IMR-90 (cell line): ENCODE data around the gene ADCY5. TPM values are rescaled to one million over a fixed set of nuclear protein-coding genes. Genes with fewer than 3 reads are reported as not detected.

Experiments used
- ATAC-seq: fragments of 200-7000 bp; cut with Tn5 transposase; 2 replicates; pipeline ENCODE4 v1.9.1; 2020; ENCODE audit warnings: low read depth, mild to moderate bottlenecking, moderate library complexity
- BruUV-seq: library from RNA; stranded (reverse); fragments of 400-500 nt; replicated peaks from 2 replicates; lab custom pipeline; 2021; lab: Mats Ljungman, UMichigan
- CTCF ChIA-PET: fragments of 300-600 bp; formaldehyde crosslinking; extraction: SDS; loops from one replicate; lab custom pipeline; 2021; ENCODE audit warnings: antibody characterized with exemption; lab: Yijun Ruan, JAX
- POLR2A ChIA-PET: fragments of 300-600 bp; sonication (Branson Sonifier 250); formaldehyde crosslinking; loops from one replicate; lab custom pipeline; 2022; ENCODE audit warnings: antibody characterized with exemption; ENCODE audit not compliant: unreplicated experiment; lab: Charles Lee
- DNase-seq: peaks from one replicate; pipeline ENCODE4 v3.0.0; 2013
- H2AFZ ChIP-seq: replicated peaks from 2 replicates; pipeline ENCODE3; 2013; ENCODE audit warnings: low read length, mild to moderate bottlenecking; ENCODE audit not compliant: poor library complexity
- H2AK5ac ChIP-seq: 2 replicates; pipeline ENCODE4 v1.6.1; 2013; ENCODE audit warnings: low read depth, low read length, inconsistent platforms
- H2AK9ac ChIP-seq: replicated peaks from 2 replicates; pipeline ENCODE3; 2013; ENCODE audit warnings: mild to moderate bottlenecking, low read depth, low read length, moderate library complexity; ENCODE audit not compliant: poor library complexity
- H2BK120ac ChIP-seq: 2 replicates; pipeline ENCODE4 v1.6.1; 2013; ENCODE audit warnings: low read depth, low read length, inconsistent platforms
- H2BK15ac ChIP-seq: 3 replicates; pipeline ENCODE4 v1.6.1; 2013; ENCODE audit warnings: low read depth, low read length, inconsistent platforms
- H2BK20ac ChIP-seq: 2 replicates; pipeline ENCODE4 v1.6.1; 2013; ENCODE audit warnings: low read depth, mild to moderate bottlenecking, inconsistent platforms, low read length, moderate library complexity
- H2BK5ac ChIP-seq: 2 replicates; pipeline ENCODE4 v1.6.1; 2013; ENCODE audit warnings: mild to moderate bottlenecking, low read depth, low read length, inconsistent platforms; ENCODE audit not compliant: poor library complexity, severe bottlenecking
- H3K14ac ChIP-seq: replicated peaks from 2 replicates; pipeline ENCODE4 v1.6.1; 2013; ENCODE audit warnings: low read depth, low read length, inconsistent platforms
- H3K18ac ChIP-seq: 2 replicates; pipeline ENCODE4 v1.6.1; 2013; ENCODE audit warnings: low read depth, low read length, control low read depth
- H3K23ac ChIP-seq: 2 replicates; pipeline ENCODE4 v1.6.1; 2013; ENCODE audit warnings: low read depth, low read length, inconsistent platforms
- H3K27ac ChIP-seq: 2 replicates; pipeline ENCODE4 v1.5.1; 2013; ENCODE audit warnings: mild to moderate bottlenecking, control low read depth, low read length; ENCODE audit not compliant: insufficient read depth
- H3K27me3 ChIP-seq: 2 replicates; pipeline ENCODE4 v1.6.1; 2013; ENCODE audit warnings: low read length; ENCODE audit not compliant: control insufficient read depth, insufficient read depth
- H3K36me3 ChIP-seq: 2 replicates; pipeline ENCODE4 v1.6.1; 2013; ENCODE audit warnings: low read length, mixed read lengths; ENCODE audit not compliant: control insufficient read depth, insufficient read depth
- H3K4ac ChIP-seq: 2 replicates; pipeline ENCODE4 v1.6.1; 2013; ENCODE audit warnings: low read depth, low read length, inconsistent platforms
- H3K4me1 ChIP-seq: 2 replicates; pipeline ENCODE4 v1.6.1; 2013; ENCODE audit warnings: low read length, mixed read lengths; ENCODE audit not compliant: control insufficient read depth, insufficient read depth
- H3K4me2 ChIP-seq: 2 replicates; pipeline ENCODE4 v1.6.1; 2013; ENCODE audit warnings: low read depth, mild to moderate bottlenecking, control low read depth, low read length, moderate library complexity
- H3K4me3 ChIP-seq: 2 replicates; pipeline ENCODE4 v1.5.1; 2013; ENCODE audit warnings: low read depth, mild to moderate bottlenecking, control low read depth, low read length, moderate library complexity; ENCODE audit not compliant: insufficient read depth
- H3K56ac ChIP-seq: 2 replicates; pipeline ENCODE4 v1.6.1; 2013; ENCODE audit warnings: low read length, inconsistent platforms; ENCODE audit not compliant: insufficient read depth; ENCODE audit errors: extremely low read depth
- H3K79me1 ChIP-seq, 2 experiments: 2 replicates each; pipeline ENCODE4 v1.6.1; 2013; ENCODE audit warnings: low read length in 2 of 2, inconsistent platforms in 1 of 2, low read depth in 1 of 2
- H3K9ac ChIP-seq: 2 replicates; pipeline ENCODE4 v1.6.1; 2013; ENCODE audit warnings: low read depth, low read length, control low read depth
- H3K9me1 ChIP-seq: 2 replicates; pipeline ENCODE4 v1.6.1; 2013; ENCODE audit warnings: low read length, inconsistent platforms; ENCODE audit not compliant: insufficient read depth
- H3K9me3 ChIP-seq: 2 replicates; pipeline ENCODE4 v1.6.1; 2013; ENCODE audit warnings: low read length; ENCODE audit not compliant: control insufficient read depth, insufficient read depth
- H4K20me1 ChIP-seq: 2 replicates; pipeline ENCODE4 v1.6.1; 2013; ENCODE audit warnings: low read length, inconsistent platforms; ENCODE audit not compliant: insufficient read depth
- H4K5ac ChIP-seq: 2 replicates; pipeline ENCODE4 v1.6.1; 2013; ENCODE audit warnings: mild to moderate bottlenecking, low read depth, low read length, control low read depth
- H4K8ac ChIP-seq, 2 experiments: 2 replicates each; pipeline ENCODE4 v1.6.1; 2013; ENCODE audit warnings: low read depth in 2 of 2, low read length in 2 of 2, control low read depth in 1 of 2, inconsistent platforms in 1 of 2
- H4K91ac ChIP-seq: 2 replicates; pipeline ENCODE4 v1.6.1; 2013; ENCODE audit warnings: low read depth, low read length, inconsistent platforms; ENCODE audit not compliant: insufficient read depth
- BHLHE40 ChIP-seq: fragments of 150-350 bp; IDR thresholded peaks from 2 replicates; pipeline ENCODE4 v1.6.1; 2016; ENCODE audit warnings: mild to moderate bottlenecking, low read depth, low read length
- CEBPB ChIP-seq: IDR thresholded peaks from 2 replicates; pipeline ENCODE4 v1.6.1; 2012; ENCODE audit warnings: low read depth, low read length, improper control_type of control experiment
- CHD1 ChIP-seq: IDR thresholded peaks from 2 replicates; pipeline ENCODE4 v1.6.1; 2012; ENCODE audit warnings: low read depth, low read length, improper control_type of control experiment
- CTCF ChIP-seq: conservative IDR thresholded peaks from 2 replicates; pipeline ENCODE4 v1.5.1; 2012; ENCODE audit warnings: mild to moderate bottlenecking, low read depth, low read length, improper control_type of control experiment
- FOS ChIP-seq: fragments of 150-350 bp; IDR thresholded peaks from 2 replicates; pipeline ENCODE4 v1.6.1; 2016; ENCODE audit warnings: low read depth, low read length
- MAFK ChIP-seq: IDR thresholded peaks from 2 replicates; pipeline ENCODE4 v1.6.1; 2012; ENCODE audit warnings: low read depth, low read length, improper control_type of control experiment
- MAZ ChIP-seq: IDR thresholded peaks from 2 replicates; pipeline ENCODE4 v1.6.1; 2012; ENCODE audit warnings: low read depth, mild to moderate bottlenecking, low read length, improper control_type of control experiment, moderate library complexity, borderline replicate concordance
- MXI1 ChIP-seq: IDR thresholded peaks from 2 replicates; pipeline ENCODE4 v1.6.1; 2012; ENCODE audit warnings: low read depth, mild to moderate bottlenecking, low read length, moderate library complexity, borderline replicate concordance
- NFE2L2 ChIP-seq: fragments of 150-350 bp; IDR thresholded peaks from 2 replicates; pipeline ENCODE4 v1.6.1; 2016; ENCODE audit warnings: low read depth, mild to moderate bottlenecking, low read length
- POLR2A ChIP-seq: IDR thresholded peaks from 2 replicates; pipeline ENCODE4 v1.6.1; 2012; ENCODE audit warnings: mild to moderate bottlenecking, low read depth, low read length
- RAD21 ChIP-seq: IDR thresholded peaks from 2 replicates; pipeline ENCODE4 v1.6.1; 2012; ENCODE audit warnings: low read length, improper control_type of control experiment
- RCOR1 ChIP-seq: IDR thresholded peaks from 2 replicates; pipeline ENCODE4 v1.6.1; 2012; ENCODE audit warnings: mild to moderate bottlenecking, low read length, improper control_type of control experiment; ENCODE audit not compliant: insufficient replicate concordance
- RFX5 ChIP-seq: IDR thresholded peaks from 2 replicates; pipeline ENCODE4 v1.8.0; 2012; ENCODE audit warnings: low read depth, mild to moderate bottlenecking, low read length, moderate library complexity
- SMC3 ChIP-seq: fragments of 150-350 bp; IDR thresholded peaks from 2 replicates; pipeline ENCODE4 v1.6.1; 2016; ENCODE audit warnings: low read depth, mild to moderate bottlenecking, antibody characterized with exemption, low read length, moderate library complexity
- WGBS, 2 experiments: methylation state at CpG; one replicate each; pipeline versions ENCODE4 v1.1.5 to v1.1.7; 2013; ENCODE audit warnings: missing lambda C conversion rate in 2 of 2; ENCODE audit not compliant: insufficient read length in 1 of 2; ENCODE audit errors: extremely low coverage in 2 of 2; 5-methylcytosine and 5-hydroxymethylcytosine counted together
- dilution Hi-C: fragments of 300-500 bp; cut with HindIII; formaldehyde crosslinking; loops from one replicate; pipeline ENCODE4 v1.14.3; 2018; ENCODE audit warnings: low sequenced_read_pairs; ENCODE audit not compliant: unreplicated experiment
- in situ Hi-C: fragments of 300-500 bp; cut with MboI; formaldehyde crosslinking; loops from 3 replicates; pipeline ENCODE4 v1.14.3; 2019; ENCODE audit warnings: low sequenced_read_pairs, inconsistent platforms, mixed read lengths
- intact Hi-C: fragments of 100-400 bp; cut with micrococcal nuclease; formaldehyde crosslinking; loops from 2 replicates; pipeline ENCODE4 v1.10.0; 2022
- polyA plus RNA-seq, 3 experiments: library from polyadenylated mRNA; depleted of rRNA; stranded (reverse); fragments of >200 nt; gene quantifications; 2 replicates each; pipeline ENCODE4 v1.2.3, GENCODE V29; 2012; ENCODE audit warnings: low replicate concordance in 1 of 3
- total RNA-seq: library from RNA; depleted of rRNA; stranded (reverse); fragments of >200 nt; gene quantifications from 2 replicates; pipeline ENCODE4 v1.2.3, GENCODE V29; 2012
- TF ChIP-seq, protein P1 (sequence below): fragments of 150-350 bp; IDR thresholded peaks from 2 replicates; pipeline ENCODE4 v1.6.1; 2016; ENCODE audit warnings: low read depth, mild to moderate bottlenecking, low read length, moderate library complexity, borderline replicate concordance
- TF ChIP-seq, protein P2 (sequence below): fragments of 150-350 bp; IDR thresholded peaks from 2 replicates; pipeline ENCODE4 v1.6.1; 2017; ENCODE audit warnings: mild to moderate bottlenecking, antibody characterized with exemption, low read length, low read depth

The ADCY5 gene
- total and polyA plus RNA-seq, 2 of the 4 experiments (the other 2 are of a cell fraction), result 0.14 to 0.18 TPM

- Histone ChIP-seq H4K5ac (no peak overlapping the region), H3K9me1 (no peaks in the 10 kb centered on the region), H3K4ac (no peak overlapping the region), H2AK9ac (no peak overlapping the region), H3K79me1 (no peaks in the 10 kb centered on the region), H4K91ac (no peak overlapping the region), H3K14ac (no peak overlapping the region), H2BK120ac (no peak overlapping the region), H2AFZ (no peak overlapping the region), H3K27me3 (peaks cover 69% of the 10 kb centered on the region), H2AK5ac (no peak overlapping the region), H2BK15ac (no peak overlapping the region), H3K18ac (no peak overlapping the region), H3K23ac (no peak overlapping the region), H3K9ac (no peak overlapping the region), H3K9me3 (peaks cover 4% of the 10 kb centered on the region; the same call in 1 of the 2 replicates), H3K56ac (no peak overlapping the region), H3K36me3 (no peaks in the 10 kb centered on the region), H2BK5ac (no peak overlapping the region), H3K4me2 (no peak overlapping the region), H2BK20ac (no peak overlapping the region), H4K8ac (no peak overlapping the region), H4K20me1 (no peaks in the 10 kb centered on the region; the same call in 1 of the 2 replicates), H3K4me3 (no peak overlapping the region), H3K27ac (no peak overlapping the region), H3K4me1 (no peaks in the 10 kb centered on the region)
- CTCF ChIA-PET, result no interaction called here
- dilution Hi-C loops, result no loop called here
- TF ChIP-seq SMC3 (no peak), MAFK (no peak), FOS (no peak), CTCF (no peak), MAZ (no peak), RCOR1 (no peak), RFX5 (no peak), RAD21 (no peak), BHLHE40 (no peak), CEBPB (no peak), POLR2A (no peak), MXI1 (no peak), NFE2L2 (no peak), CHD1 (no peak)
- TF ChIP-seq, protein P1, sequence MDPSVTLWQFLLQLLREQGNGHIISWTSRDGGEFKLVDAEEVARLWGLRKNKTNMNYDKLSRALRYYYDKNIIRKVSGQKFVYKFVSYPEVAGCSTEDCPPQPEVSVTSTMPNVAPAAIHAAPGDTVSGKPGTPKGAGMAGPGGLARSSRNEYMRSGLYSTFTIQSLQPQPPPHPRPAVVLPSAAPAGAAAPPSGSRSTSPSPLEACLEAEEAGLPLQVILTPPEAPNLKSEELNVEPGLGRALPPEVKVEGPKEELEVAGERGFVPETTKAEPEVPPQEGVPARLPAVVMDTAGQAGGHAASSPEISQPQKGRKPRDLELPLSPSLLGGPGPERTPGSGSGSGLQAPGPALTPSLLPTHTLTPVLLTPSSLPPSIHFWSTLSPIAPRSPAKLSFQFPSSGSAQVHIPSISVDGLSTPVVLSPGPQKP, result no peak
- TF ChIP-seq, protein P2, sequence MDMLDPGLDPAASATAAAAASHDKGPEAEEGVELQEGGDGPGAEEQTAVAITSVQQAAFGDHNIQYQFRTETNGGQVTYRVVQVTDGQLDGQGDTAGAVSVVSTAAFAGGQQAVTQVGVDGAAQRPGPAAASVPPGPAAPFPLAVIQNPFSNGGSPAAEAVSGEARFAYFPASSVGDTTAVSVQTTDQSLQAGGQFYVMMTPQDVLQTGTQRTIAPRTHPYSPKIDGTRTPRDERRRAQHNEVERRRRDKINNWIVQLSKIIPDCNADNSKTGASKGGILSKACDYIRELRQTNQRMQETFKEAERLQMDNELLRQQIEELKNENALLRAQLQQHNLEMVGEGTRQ, result no peak
- BruUV-seq, result no TSS peak
- 56% methylated on average over 5 of the region's 10 CpGs; no CpG with 5 or more reads in 1 of the 2 experiments for WGBS, 2 experiments
- ATAC-seq (no peak), DNase-seq (no peak)
- in situ Hi-C loops, result no loop called here
- intact Hi-C loops, result no loop called here
- POLR2A ChIA-PET, result no interaction called here
Observed at GRCh38 chr3:123371426-123371825, 77.5 kb downstream of the ADCY5 start.
